ENCODE data around the gene RAD18.

Gene RAD18

GRCh38 chr3:8891303-8891702, 72.0 kb downstream of the RAD18 start:
- DNase-seq, result no peak

DNA sequence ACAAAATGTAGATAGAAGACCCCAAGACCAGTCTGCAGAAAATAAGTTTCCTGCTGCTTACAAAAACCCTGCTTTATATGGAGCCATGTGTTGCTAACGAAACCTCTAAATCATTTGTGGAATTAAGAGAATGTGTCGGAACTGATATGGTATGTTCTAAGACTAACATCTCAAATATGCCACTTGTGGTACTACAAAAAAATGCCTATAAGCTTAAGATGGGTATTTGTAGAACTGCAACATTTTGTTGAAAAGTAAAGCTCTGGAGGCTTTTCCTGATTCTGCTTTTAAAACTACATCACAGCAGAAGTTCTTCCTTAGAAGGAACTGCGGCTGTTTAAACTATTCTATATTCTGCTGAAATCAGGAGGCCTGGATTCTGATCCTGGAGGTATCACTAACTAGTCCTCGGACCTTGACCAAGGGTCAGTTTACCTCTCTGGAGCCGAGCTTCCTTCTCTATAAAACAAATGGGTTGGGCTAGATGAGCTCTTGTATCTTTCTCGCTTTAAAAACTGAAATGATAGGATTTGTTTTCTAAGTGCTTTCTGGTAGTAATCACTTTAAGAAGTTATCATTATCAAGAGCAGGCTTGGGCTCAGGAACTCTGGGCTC, 74.9 kb downstream of the RAD18 start:
- no peak for DNase-seq

- DNase-seq, result no peak
Observed at GRCh38 chr3:8887435-8888300, 75.6 kb downstream of the RAD18 start.

DNA sequence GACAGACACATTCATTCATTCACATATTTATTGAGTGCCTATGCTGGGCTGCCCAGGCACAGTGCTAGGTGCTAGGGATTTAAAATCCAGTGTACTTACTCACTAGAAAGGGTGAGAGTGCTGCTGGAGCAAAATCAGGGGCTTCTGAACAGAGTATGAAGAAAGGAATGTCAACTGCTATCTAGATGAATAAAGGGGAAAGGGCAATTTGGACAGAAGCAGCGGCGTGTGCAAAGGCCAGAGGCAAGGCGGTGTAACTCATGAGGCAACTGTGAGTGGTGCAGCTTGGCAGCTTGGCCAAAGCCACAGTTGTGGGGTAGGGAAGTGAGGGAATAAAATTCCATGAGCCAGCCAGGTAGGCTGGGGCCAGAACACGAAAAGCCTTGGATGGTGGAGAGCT, 76.7 kb downstream of the RAD18 start:
- DNase-seq, result no peak

- no peak for DNase-seq
Observed at GRCh38 chr3:8885536-8886316, 77.5 kb downstream of the RAD18 start.

DNA sequence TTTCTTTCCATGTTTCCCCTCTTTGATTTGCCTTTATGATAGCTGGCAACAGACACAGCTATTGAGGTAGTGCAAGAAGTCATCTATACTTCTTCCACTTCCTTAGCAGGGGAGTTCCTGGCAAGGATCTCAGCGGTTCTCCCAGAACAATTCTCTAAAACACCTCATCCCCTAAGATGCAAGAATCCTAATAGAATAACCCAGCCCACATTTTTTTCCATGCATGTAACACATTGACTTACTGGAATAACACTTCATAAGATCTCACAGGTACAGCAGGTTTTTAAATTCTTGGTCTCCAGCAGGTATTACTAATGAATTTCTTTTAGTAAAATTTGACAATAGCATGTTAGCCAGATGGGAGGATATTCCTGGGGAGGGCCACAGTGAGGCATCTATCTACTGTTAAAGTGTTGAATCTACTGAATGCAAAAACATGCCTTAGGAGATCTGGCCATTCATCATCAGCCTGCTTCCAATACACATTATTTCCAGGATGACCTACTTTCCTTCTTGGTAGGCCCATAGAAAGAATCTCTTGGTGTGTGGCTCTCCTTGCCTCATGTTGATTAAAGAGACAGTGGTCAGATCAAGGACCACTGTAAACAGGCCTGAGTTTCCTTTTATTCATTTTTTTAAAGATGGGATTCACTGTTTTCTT, 78.5 kb downstream of the RAD18 start:
- DNase-seq, result no peak

DNA sequence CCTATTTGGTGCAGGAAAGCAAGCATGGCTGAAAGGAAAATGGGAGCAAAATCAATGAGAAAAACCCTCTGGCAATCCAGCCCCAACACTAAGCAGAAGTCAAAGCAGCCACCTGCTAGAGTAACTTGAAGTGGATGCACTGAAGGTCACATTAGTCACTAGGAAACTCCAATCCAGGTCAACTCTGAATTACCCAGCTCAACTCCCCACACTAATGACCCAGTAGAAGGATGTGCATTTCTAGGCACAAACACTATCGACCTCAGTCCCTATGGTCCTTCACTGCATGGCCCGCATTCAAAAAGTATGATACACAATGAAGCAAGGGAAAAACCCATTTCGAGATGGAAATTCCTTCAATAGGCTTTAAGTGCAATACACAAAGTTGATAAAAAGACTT, 80.6 kb downstream of the RAD18 start:
- DNase-seq, result no peak

GRCh38 chr3:8882171-8882593, 81.1 kb downstream of the RAD18 start:
- no peak for DNase-seq

GRCh38 chr3:8879347-8879944, 83.8 kb downstream of the RAD18 start:
- no peak for DNase-seq

GRCh38 chr3:8875836-8876235, 87.4 kb downstream of the RAD18 start:
- DNase-seq, result no peak

GRCh38 chr3:8873740-8874139, 89.5 kb downstream of the RAD18 start:
- DNase-seq, result no peak

GRCh38 chr3:8872261-8872660, 91.0 kb downstream of the RAD18 start:
- no peak for DNase-seq

DNA sequence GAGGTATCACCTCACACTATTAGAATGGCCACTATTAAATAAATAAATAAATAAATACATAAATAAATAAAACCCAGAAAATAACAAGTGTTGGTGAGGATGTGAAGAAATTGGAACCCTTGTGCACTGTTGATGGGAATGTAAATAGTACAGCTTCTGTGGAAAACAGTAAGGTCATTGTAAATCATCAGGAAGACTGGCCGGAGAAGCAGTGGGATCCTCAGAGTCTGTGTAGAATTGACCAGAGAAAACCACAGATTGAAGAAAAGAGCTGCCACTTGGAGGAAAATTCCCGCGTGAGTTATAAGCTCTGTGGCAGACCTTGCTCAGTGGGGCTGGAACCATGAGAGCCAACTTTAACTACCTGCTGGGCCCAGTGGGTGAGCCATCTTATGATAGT, 92.0 kb downstream of the RAD18 start:
- DNase-seq, result no peak

DNA sequence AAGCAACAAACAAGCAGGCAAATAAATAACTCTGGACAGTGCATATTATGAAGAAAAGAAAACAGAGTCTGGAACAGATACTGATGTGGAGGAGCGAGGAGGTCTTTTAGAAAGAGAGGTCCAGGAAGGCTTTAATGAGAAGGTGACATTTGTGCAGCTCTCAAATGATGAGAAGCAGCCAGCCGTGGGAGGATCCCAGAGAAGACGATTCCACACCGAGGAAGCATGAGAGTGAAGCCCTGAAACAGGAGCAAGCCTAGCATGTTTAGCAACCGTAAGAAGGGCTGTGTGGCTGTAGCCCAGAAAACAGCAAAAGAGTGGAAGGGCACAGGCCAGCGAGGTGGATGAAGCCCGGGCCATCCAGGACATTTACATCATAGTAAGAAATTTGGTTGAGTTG, 93.1 kb downstream of the RAD18 start:
- DNase-seq, result no peak

DNA sequence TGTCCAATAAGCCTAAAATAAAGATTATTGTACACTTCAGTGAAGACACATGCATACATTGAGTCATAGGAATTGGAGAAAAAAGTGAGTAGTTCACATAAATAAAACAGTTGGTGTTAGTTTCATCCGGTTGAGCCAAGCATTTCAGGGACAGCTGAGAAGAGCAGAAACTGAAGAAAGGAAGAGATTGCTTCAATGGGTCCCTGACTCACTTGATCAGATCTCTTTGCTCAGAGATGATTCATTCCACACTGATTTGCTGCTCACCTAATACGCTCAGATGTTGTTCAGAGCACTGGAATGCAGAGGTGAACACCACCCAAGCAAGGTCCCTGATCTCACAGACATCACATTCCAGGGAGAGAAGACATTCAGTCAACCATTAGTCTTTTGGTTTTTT, 93.7 kb downstream of the RAD18 start:
- DNase-seq, result no peak

GRCh38 chr3:8868996-8869395, 94.3 kb downstream of the RAD18 start:
- DNase-seq, result no peak

GRCh38 chr3:8867646-8868045, 95.6 kb downstream of the RAD18 start:
- no peak for DNase-seq

DNA sequence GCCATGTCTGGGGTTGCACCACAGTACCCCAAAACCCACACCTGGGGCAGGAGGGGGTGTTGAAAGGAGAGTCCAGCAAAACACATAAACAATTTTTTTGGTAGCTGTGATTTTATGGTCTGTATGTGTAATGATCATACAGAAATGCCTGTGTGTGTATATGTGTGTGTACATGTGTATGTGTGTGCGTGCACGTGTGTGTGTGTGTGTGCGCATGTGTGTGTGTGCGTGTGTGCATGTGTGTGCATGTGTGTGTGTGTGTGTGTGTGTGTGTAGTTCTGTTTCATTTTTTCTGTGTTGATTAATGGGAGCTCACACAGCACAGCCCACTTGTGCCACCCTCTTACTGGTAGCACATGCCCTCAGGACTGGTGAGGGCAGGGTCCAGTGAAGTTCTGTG, 97.6 kb downstream of the RAD18 start:
- no peak for DNase-seq

GRCh38 chr3:8864402-8865350, 98.6 kb downstream of the RAD18 start:
- no peak for DNase-seq

DNA sequence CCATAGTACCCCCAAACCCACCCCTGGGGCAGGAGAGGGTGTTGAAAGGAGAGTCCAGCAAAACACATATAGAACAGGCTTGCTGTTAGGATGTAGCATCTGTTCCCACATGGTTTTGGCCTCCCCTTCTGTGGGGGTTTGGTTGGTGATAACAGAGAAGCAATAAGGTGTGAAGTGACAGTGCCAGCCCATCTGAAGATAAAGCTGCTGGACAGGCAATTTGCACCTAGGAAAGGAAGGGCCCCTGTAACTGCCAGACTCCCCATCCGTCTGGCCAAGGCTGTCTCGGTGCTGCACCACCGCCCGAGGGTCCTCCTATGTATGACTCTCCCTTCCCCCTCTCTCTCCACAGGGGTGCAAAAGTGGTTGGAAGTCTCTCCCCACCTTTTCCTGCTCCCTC, 99.4 kb downstream of the RAD18 start:
- DNase-seq, result no peak

DNA sequence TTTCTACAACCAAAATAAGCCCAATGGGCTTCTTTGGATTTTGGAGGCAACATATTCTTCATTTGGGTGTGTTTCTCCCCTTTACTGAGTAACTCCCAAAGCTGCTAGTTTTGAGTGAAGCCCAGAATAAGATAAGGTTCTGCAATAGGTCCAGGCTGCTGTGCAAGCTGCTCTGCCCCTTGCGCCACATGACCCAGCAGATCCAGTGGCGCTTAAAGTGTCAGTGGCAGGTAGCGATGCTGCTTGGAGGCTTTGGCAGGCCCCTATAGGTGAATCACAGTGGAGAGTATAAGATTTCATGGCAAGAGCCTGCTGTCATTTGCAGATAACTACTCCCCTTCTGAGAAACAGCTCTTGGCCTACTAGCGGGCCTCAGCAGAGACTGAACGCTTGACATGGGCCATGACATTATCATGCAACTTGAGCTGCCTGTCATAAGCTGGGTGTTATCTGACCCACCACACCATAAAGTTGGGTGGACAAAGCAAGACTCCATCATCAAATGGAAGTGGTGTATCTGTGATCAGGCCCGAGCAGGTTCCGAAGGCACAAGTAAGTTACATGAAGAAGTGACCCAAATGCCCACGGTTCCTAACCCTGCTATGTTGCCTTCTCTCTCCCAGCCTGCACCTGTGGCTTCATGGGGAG, 105.4 kb downstream of the RAD18 start:
- DNase-seq, result no peak

Measured in stimulated activated CD4-positive, alpha-beta T cell treated with anti-CD3 and anti-CD28 coated beads, Interleukin-4, amount 100 ng/mL, for 1 hour (primary cell).